ENCODE measurements around the gene TIAM2.
"Not testable (repeated sequence)": the region's sequence is repeated elsewhere in the genome, so short reads cannot be mapped to it uniquely, and the experiment has no call there.

TIAM2 gene

DNA sequence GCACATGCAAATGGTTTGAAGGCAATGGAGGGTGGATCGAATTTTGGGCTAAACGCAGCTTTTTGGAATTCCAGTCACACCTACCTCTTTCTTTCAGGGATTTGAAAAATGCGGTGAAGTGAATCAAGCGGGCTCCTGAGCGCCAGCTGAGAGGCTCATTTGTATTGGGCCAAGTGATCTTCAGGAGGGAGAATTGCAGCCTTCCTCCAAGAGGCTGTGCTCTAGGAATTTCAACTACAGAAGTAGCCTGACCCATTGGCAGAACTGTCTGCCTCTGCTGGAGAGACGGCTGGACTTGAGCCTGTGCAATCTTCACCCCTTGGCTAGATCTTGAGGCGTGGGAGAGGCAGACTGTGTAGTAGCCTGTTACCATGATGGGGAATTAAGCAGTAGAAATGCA is 5.7 kb upstream of the TIAM2 start:
- no peak for DNase-seq (ENCODE audit: low read depth in 3 of 3)

DNA sequence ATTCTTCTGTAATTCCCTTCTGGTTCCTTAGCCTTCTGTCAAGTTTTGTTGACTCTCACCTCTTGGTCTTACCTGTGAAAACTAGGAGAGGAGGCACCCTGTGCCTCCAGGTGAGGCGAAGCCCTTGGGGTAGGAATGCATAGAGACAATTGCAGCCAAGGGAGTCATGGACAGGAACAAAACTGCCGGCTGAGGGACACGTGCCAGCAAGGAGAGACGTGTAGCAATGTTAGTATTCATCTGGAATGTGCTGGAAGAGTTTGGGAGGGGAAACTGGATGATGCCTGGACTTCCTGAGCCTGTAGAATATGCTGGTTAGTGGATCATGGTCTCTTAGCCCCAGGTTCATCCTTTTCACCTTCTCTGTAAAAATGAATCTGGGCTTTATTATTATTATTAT is 3.9 kb upstream of the TIAM2 start:
- no peak for DNase-seq (ENCODE audit: low read depth in 3 of 3)

DNA sequence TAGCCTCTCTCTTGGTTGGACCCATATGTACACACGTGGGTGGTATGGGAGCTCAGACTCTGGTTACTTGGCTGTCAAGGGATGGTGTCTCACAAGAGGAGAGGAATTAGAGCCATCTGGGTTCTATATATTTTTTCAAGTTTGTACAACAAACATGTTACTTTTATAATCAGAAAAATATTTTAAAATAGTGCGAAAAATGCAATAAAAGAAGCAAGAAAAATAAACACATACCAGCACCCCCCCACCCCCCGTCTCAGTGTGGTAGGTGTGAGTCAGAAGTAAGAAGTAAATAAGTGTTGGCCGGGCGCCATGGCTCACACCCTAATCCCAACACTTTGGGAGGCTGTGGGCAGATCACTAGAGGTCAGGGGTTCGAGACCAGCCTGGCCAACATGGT is 2.1 kb upstream of the TIAM2 start:
- DNase-seq (ENCODE audit: low read depth in 3 of 3): no peak

DNA sequence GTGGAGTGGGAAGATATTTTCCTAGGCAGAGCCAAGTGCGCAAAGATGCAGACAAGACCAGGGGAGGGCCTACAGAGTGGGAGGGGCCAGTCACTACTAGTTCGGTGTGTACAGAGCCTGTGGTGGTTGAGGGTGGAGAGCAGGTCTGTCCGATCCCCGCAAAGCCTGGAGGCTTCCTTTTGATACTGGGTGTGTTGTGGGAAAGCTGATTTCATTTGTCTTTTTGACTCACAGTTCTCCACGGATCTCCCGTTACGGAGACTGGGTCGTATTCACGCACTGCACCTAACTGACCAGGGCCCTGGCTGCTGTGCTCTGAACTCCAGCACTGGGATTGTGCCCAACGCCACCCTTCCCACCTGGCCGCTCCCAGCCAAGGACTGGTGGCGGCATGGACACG is 1.4 kb upstream of the TIAM2 start:
- no peak for DNase-seq (ENCODE audit: low read depth in 3 of 3)

DNA sequence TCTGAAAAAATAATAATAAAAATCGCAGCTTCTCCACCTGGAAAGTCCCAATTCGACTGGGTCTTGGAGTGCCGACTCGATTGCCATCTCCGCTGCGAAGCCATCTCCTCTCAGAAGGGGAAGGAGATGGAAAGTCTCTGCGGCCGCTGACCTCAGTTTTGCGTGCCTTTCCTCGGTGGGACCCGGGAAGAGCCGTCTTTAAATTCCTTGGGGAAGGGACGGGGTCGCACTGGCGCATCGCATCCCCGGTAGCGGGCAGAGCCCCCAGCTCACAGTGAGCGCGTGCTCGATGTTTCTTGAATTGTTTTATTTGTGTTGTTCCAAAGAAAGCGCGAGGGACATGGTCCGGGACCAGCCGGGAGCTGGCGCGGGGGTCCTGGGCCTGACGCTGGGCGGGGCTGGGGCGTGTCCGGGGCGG is 270 bp upstream of the TIAM2 start:
- DNase-seq (ENCODE audit: low read depth in 3 of 3): no peak

DNA sequence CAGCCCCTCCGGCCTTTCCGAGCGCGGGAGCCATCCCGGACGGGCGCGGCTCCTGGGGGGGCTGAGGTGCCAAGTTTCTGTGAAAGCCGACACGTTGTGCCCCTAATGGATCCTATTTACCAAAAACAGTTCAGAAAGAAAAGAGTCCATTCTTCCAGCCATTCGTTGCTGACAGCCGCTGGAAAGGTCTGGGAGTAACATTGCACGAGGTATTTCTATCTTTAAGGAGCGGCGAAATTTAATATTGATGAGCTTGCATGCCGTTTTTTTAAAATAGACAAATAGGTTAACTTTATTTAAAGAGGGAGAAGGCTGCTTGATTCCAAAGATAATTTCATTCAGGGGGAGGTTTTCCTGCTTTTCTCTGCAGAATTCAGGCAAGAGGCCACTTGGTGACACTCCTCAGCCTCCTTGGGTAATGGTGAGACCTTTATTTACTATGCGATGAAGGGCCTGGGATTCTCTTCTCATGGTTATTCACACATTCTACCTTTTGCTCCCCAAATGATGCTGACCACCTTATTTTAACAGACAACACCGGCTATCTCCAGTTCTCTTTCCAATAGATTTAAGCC is 988 bp downstream of the TIAM2 start:
- DNase-seq (ENCODE audit: low read depth in 3 of 3): no peak

DNA sequence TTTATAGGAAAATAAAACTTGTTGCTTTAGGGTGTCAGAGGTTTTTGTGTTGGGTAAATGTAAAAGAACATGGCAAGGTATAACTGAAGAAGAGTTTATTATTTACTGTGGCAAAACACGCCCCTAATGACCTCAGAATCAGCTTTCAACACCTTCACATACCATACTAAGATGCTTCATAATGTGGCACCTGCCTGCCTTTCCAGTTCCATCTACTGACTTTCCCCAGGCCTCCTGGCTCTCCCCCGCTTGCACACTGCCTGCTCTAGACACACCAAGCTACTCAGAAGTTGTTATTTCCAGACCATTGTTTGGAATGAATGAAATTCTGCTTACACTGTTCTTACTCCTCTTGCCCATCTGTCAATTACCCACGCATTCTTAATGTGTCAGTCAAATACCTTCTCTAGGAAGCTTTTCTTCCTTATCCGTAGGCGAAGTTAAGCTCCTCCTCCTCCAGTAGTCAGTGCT is 1.8 kb downstream of the TIAM2 start:
- DNase-seq (ENCODE audit: low read depth in 3 of 3): no peak

DNA sequence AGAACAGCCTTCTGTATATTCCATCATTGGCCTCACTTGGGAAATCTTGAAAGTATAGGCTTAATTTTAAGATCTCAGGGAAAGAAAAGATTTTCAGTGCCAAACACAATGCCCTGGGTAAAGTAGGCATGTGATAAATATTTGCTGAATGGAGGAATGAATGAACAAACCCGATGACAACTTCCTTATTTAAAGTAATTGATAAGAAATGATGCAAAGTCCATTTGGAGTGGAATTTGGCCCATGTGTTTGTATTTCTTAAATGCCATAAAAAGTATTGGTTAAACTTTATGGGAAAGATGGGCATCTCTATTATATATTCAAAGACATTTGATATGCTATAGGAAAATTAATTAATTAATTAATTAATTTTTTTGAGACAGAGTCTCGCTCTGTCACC is 3.7 kb downstream of the TIAM2 start:
- no peak for DNase-seq (ENCODE audit: low read depth in 3 of 3)

DNA sequence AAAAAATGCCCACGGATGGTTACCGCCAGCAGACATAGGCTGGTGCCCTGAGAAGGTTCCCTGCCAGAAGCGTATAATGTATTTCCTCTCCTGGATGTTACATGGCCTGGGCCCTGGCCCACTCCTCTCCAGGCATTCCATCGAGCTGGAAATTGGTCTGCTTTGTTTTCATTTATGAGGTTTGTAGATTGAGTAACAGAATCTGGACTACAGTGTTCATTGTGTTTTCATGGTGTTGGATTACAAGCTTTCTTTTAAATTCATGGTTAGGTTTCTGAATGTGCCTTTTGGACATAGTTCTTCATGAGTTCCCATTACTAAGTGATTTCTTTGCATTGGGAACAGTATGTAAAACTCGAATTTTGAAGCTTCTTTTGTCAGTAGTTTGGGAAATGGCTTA is 6.4 kb downstream of the TIAM2 start:
- no peak for DNase-seq (ENCODE audit: low read depth in 3 of 3)

DNA sequence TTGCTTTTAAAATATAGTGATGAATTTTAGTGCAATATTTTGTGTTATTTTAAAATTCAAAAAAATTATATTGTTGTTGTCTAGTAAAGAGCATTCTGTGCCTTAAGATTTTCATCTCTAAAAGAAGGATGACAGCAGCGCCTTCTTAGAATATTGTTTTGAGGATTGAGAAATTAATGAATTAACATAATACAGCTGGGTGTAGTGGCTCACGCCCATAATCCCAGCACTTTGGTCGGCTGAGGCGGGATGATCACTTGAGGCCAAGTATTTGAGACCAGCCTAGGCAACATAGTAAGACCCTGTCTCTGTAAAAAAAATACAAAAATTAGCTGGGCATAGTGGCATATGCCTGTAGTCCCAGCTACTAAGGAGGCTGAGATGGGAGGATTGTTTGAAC is 6.8 kb downstream of the TIAM2 start:
- DNase-seq (ENCODE audit: low read depth in 3 of 3): no peak

DNA sequence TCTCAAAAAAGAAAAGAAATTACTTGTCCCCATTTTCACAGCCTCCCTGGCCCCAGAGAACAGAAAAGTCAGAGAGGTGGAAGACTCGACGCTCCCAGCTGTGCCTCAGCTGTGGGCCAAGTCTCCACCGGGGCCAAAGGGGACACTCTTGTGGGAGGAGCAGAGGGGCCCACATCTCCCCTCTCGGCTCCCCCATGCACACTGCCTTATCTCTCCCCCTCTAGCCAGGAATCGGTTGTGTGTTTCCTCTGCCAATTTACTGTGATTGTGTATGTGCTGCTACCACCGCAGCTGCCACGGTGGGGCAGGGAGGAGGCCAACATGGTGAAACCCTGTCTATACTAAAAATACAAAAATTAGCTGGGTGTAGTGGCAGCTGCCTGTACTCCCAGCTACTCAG is 8.4 kb downstream of the TIAM2 start:
- no peak for DNase-seq (ENCODE audit: low read depth in 3 of 3)

DNA sequence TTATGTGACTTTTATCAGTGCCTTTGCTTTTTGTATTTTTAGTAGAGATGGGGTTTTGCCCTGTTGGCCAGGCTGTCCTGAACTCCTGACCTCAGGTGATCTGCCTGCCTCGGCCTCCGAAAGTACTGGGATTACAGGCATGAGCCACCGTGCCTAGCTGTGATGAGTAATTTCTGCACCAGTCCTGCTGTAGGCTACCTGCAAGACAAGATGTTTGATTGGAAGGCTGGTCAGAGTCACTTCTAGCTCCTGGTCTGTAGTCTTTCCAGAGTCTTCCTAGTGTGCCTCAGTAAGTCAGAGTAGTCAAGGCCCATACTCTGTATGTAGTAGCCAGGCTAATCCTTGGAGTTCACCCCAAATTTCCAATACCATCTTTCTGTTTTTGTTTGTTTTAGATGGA is 8.9 kb downstream of the TIAM2 start:
- no peak for DNase-seq (ENCODE audit: low read depth in 3 of 3)

DNA sequence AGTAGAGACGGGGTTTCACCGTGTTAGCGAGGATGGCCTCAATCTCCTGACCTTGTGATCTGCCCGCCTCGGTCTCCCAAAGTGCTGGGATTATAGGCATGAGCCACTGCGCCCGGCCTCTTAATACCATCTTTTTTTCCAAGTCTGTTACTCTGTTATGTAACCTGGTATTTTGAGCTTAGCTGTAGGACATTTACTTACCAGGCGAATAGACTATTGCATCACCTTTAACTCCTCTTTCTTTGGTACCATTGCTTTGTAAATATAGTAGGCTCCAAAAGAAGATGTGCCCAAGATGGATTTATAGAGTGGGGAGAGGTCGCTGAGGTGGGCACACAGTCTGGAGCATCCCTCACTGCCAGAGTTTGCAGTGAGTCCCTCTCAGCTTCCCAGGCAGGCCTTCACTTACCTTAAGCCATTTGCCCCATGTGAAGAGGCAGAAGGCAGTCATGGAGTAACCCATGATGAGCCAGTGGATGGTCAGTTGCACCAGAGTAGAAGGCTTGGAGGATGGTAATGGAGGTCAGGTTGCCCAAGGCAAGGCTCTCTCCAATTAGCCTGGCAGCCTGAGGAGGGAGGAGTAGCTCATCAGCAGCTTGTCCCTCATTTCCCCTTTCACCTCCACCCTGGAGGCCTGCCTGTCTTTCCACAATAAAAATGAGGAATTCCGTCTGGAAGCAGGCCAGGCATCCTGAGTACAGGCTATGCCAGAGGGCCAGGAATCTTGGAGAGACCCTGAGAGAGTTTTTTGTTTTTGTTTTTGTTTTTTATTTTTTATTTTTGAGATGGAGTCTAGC is 9.7 kb downstream of the TIAM2 start:
- no peak for DNase-seq (ENCODE audit: low read depth in 3 of 3)

DNA sequence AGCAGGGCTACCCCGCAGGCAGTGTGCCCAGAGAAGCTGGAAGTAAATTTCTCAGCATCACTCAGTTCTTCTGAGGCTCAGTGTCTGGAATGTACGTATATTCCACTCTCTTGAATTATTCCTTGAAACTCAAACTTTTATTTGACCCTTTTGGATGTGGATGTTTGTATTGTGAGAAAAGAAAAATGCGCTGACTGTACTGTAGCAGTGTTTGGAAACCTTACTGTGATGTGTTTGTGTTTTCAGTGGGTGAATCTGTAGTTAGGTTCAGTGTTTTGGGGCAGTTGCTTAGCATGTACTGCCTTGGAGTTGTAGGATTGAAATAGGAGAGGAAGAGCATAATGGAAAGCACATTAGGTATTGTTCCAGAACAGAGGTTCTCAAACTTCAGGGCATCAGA is 13.5 kb downstream of the TIAM2 start:
- no peak for DNase-seq (ENCODE audit: low read depth in 3 of 3)

DNA sequence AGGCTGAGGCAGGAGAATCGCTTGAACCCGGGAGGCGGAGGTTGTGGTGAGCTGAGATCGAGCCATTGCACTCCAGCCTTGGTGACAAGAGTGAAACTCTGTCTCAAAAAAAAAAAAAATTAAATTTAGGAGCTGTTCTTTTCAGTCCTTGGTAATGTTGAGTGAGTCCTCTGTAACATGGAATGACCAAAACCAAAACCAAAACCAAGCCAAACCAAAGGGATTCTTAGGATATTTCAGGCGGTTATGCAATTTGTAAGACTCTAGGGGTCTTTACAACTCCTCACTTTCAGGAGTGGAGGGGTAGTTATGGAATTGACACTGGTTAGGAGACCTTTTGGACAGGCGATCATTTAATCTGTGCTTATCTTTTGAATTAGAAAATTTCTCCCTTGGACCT is 15.8 kb downstream of the TIAM2 start:
- no peak for DNase-seq (ENCODE audit: low read depth in 3 of 3)

DNA sequence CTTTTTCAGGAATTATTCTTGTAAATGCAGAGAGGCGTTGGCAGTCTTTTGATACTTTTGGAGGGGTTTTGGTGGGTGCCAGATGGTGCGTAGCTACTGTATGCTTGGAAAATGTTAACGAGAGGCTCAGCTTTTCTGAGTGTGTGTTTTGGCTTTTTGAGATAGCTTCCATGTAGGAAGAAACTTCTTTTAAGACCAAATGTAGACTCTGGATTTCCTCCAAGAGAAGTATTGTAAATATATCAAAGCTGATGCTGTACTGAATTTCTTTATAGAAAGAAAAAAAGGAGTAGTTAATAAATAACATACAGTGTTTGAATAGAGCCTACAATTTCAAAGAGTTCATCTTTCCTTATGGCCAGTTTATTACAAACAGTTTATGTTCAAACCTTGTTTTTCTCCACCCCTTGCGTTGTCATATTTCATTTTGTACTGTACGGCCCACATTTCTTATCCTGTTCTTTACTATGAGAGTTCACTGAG is 16.7 kb downstream of the TIAM2 start:
- no peak for DNase-seq (ENCODE audit: low read depth in 3 of 3)

DNA sequence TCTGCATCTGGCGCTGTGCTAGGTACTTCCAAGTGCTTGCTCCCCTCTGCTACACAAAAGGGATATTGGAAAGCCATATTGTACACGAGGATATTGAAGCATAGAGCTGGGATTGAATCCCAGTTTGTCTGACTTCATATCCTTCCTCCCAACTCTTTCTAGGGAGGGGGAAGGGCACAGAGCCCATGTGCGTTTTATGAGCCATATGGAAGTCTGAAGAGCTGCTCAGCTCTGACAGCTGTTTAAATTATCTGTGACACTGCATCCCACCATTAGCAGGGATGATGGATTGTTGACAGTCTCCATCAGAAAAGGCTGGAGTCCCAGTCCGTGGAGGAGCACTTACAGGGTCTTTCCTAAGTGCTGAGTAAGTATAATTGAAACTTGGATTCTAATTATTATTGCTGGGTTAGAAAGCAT is 18.4 kb downstream of the TIAM2 start:
- DNase-seq (ENCODE audit: low read depth in 3 of 3): no peak

DNA sequence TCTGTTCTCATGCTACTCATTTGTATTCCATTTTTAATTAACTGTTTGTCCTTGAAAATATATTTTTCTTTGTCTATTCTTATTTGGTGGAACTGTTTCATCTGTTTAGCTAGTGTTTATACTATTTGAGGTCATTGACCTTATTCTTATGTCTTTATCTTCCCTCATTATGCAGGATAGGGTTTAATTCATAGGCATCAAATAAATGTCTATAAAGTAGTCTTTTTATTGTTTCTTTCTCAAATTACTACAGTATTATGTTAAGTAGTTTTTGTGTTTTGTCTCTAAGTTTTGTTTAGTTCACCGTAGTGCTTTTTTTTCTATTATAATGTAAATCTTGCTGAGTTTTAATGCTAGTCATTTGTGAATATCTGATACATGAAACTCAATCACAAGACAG is 19.0 kb downstream of the TIAM2 start:
- no peak for DNase-seq (ENCODE audit: low read depth in 3 of 3)

DNA sequence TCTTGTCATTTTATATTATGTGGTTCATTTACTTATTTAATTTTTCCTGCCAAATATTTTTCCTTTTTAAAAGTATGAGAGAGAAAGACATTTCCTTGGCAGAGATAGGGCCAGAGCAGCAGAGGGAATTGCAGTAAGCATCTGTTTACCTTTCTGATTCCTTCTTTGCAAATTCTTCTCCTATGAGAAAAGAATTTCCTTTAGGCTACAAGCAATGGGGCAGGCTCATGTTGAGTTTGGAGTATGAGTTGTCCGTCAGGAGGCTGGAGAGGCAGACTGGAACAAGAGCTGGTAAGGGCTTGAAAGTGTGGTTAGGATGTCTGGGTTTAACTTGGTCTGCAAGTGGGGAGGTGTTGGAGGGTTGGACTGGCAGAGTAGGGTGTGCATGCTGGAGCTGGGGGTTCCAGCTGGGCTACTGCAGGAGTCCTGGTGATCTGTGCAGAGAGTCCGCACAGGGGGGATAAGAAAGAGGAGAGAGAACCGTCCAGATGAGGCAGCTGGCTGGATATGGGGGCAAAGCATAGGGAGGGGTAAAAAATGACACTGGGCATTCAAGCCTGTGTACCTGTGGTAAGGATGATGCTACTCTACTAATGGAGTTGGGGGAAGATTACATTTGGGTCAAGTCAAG is 19.7 kb downstream of the TIAM2 start:
- no peak for DNase-seq (ENCODE audit: low read depth in 3 of 3)

DNA sequence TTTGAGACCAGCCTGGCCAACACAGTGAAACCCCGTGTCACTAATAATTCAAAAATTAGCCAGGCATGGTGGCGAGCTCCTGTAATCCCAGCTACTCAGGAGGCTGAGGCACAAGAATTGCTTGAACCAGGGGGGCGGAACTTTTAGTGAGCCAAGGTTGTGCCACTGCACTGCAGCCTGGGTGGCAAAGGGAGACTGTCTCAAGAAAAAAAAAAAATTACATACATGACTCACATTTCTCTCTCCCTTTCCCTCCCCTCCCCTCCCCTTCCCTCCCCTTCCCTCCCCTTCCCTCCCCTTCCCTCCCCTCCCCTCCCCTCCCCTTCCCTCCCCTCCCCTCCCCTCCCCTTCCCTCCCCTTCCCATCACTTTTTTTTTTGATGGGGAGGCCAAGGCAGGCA is 23.3 kb downstream of the TIAM2 start:
- not testable (repeated sequence) for DNase-seq (ENCODE audit: low read depth in 3 of 3)

DNA sequence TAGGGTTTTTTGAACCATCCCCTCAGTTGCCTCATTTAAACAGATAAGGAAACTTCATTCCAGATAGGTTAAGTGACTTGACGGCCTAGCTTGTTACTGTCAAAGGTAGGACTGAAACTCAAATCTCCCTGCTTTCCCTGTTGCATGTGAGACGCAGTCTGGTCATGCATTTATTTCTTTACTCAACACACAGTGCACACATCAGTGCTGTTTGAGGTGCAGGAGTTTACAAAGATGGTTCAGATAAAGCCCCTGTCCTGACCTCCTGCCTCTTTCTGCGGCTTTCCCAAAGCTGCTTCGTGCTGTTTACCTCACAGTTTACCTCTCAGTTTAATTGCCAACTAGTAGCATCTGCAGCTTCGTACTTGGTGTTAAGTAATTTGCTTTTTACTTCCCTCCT is 26.6 kb downstream of the TIAM2 start:
- DNase-seq (ENCODE audit: low read depth in 3 of 3): no peak

DNA sequence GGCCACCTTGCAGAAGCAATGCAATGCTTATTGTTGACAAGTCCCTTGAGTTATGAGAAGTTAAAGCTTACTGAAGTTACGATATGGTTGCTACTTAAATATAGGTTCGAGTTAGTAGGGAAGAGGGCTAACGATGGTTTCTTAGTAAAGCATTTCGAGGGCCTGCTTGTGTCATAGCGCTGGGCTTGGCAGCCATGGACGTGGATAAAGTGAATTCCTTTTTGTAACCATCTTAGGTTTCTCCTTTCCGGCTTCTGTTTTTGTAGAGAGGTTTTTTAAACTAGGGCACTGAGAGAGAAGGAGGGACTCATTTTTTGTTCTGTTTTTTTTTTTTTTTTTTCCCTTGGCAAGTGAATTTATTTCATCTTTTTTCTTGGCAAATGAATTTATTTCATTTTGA is 27.6 kb downstream of the TIAM2 start:
- DNase-seq (ENCODE audit: low read depth in 3 of 3): no peak

DNA sequence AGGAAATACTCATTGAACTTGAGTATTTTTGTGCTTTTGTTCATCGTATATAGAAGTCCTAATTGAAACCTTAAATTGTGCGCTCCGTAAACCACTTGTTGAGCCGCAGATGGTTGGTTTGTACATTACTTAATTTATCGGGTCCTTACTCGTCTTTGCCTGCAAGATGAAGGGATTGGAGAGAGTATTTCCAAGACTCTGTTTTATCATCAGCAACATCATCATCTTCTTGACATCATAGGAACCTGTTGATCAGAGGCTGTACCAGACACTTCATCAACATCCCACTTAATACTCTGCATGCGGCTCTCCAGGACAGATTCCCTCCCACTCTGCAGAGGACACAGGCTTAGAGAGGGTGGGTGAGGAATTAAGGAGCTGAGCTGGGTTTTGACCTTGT is 28.6 kb downstream of the TIAM2 start:
- no peak for DNase-seq (ENCODE audit: low read depth in 3 of 3)
